HG02610 (cell line): Measurements from ENCODE around the gene FTO.

Source experiments
- ATAC-seq: cut with Tn5 transposase; IDR thresholded peaks from one replicate; pipeline ENCODE4 v1.9.1; 2021; ENCODE audit warnings: mild to moderate bottlenecking, moderate library complexity; ENCODE audit not compliant: unreplicated experiment

Gene FTO

DNA sequence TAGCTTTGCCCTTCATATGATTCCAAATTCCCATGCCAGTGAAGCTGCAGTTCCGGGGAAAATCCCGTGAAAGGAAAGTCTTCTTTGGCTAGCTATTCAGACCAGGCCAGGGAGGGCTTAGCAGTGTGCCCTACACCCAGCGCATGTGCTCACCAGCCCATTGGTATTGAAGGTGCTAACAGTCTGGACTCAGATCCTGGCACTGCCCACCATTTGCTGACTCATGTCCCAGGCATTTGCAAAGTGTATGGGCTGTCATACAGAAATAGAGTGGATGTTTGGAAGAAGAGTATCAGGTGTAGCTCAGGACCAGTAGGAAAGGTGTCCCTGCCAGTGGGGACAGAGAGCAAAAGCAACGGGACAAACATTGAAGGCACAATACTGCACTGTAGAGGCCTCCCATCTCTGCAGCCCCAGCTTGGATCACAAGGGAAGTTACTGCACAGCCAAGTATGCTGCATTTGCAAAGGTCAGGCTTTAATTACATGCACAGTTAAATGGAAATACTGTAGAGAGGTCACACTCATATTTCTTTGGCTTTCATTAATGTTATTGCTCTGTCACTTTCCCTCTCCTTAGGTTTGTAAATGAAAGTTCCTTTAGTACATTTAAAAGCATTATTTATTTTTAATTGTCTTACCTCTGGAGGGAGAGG, 362.6 kb downstream of the FTO start:
- no peak for ATAC-seq

DNA sequence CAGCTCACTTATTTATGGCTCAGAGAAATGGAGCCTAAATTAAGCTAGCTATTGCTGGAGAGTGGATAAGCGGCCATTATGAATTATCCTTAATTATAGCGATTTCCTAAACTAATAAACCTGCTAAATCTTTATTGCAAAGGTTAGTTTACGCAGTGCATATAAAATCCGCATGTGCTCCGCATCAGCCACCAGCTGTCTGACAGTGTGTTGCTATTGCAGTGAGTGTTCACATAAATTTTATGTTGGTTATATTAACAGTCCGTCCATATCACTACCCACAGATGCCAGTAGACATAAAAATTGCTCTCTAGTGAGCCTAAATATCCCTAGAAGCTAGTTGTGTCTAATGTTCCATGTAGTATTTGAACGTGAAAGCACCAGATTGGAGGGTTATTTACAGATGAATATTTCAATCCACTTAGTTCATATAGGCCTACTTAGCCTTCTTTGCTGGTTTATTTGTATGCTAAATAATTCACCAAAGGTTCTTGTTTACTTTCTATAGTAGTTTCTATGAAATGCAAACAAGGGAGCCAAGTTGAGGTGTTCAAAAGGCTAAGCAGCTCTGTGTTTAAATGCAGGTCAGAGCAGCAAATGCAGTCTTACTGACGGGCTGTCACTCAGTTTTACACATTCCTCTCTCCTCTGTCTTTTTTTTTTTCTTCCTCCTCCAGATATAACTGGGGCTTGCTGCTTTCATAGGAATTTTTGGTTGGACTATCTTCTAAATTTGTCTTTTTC, 363.5 kb downstream of the FTO start:
- ATAC-seq: no peak

DNA sequence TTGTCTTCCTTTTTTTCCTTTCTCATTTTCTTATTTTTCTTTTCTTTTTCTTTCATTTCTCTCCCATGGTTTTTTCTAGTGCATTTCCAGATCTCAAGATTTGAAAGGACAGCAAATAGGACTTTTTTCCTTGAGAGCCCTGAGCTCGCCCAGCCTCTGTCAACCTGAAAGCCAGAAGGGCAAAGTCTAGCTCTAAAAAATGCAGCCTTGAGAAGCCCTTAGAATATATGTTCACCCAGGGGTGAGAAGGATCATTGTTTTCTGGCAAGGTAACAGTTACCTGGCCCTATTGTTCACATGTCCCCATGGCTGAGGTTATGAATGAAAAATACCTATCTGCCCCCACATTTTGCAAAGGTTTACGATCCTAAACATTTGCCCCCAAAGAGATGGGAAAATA, 364.3 kb downstream of the FTO start:
- ATAC-seq: no peak

DNA sequence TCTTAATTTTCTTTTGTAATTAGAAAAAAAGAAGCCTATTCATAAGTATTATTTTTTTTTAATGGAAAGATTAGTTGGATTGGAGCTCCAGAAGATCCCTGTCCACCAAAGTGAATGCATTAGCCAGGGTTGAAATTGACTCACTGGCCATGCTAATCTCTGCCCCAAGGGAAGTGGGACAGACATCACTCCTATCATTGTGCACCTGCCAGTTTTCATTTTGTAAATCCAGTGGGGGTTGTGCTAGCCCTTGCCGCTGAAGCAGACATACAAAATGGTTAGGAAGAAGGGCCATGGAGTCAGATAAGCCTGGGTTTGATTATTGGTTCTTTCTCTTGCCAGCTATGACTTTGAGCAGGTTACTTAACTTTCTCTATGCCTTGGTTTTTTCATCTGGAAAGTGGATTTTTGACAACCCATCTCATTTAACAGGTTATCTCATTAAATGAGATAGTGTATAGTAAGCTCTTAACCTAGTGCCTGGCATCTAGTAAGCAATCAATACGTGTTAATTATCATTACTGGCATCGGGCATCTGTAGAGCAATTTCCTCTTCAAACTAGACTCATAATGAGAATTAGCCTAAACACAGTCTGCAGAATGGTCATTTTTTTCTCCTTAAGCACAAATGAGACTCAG, 365.8 kb downstream of the FTO start:
- no peak for ATAC-seq

- peak; percentile 54 for ATAC-seq
Measured at GRCh38 chr16:54070789-54071343, 366.9 kb downstream of the FTO start.

DNA sequence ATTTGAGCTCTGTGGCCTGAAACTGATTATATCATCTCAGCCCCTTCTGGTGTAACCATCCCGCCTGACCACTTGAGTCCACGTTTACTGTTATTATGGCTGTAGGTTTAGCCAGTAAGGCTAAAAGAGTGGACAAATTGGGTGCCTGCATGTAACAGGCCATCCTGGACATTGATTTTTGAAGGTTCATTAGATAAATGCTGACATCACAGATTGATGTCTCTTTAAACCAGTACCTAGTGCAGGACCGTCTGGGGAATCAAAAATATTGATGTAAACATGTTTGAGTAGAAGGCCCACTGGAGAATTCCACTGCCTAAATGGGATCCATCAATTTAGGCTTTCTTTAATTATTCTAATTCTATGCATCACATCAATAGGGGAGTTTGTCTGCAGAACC, 367.6 kb downstream of the FTO start:
- no peak for ATAC-seq

GRCh38 chr16:54072237-54072636, 368.3 kb downstream of the FTO start:
- no peak for ATAC-seq

DNA sequence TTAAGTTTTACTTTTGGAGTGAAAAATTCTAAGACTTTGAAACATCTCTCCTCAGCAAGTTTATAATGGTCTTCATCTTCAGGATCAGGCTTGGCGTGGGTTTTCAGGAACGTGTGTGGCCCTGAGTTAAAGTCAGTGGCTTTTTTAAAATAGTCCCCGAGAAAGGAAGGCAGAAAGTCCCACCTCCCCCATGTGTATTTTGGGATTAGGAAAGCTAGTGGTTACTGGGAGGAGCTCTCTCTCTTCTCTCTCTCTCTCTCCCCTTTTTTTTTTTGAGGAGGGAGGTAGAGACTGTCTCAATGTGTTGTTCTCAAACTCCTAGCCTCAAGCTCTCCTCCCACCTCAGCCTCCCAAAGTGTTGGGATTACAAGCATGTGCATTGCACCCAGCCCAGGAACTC, 369.4 kb downstream of the FTO start:
- no peak for ATAC-seq

GRCh38 chr16:54075446-54075845, 371.5 kb downstream of the FTO start:
- no peak for ATAC-seq

DNA sequence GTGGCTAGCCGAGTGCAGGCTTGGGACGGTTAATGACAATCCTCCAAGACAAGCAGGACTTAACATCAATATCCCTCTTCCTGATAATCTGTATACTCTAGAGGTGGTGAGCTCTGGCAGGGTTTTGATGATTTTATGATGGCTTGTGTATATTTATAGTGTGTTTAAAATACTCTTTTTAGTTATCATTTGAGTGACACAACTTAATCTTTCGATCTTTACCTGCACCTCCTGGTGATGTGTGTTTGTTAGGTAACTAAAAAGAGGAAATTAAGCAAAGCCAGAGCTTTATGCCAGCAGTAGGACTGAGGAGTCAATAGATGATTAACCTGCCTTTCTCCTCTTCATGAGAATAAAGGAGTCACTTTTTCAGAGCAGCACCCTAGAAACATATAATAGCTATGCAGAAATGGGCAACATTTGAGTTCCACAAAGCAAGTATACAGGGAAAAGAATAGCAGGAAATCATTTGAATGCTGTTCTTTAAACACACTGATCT, 372.1 kb downstream of the FTO start:
- ATAC-seq: no peak

GRCh38 chr16:54077050-54077821, 373.3 kb downstream of the FTO start:
- no peak for ATAC-seq

DNA sequence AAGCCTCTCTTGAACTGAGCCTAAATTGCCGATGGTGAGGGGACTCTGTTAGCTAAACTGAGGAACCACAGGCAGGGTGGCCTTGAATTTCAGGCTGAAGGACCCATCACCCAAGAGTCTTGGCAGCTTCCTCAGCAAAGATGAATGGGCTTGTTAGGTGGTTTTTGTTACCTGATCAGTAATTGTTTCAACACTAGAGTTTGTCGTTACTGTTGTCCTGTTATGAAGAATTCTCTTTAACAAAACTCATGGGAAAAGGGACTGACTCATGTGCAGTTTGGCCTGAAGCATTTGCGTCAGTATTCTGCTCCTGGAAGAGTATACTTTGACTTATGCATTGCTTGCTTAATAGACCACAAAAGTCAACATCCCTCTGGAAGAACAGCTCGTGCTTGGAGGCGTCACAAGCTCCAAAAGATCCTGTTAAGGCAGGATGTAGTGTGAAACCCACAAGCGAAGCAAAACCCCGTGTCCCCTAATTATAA, 376.6 kb downstream of the FTO start:
- ATAC-seq: no peak

- ATAC-seq: no peak
Measured at GRCh38 chr16:54086791-54087190, 382.8 kb downstream of the FTO start.

DNA sequence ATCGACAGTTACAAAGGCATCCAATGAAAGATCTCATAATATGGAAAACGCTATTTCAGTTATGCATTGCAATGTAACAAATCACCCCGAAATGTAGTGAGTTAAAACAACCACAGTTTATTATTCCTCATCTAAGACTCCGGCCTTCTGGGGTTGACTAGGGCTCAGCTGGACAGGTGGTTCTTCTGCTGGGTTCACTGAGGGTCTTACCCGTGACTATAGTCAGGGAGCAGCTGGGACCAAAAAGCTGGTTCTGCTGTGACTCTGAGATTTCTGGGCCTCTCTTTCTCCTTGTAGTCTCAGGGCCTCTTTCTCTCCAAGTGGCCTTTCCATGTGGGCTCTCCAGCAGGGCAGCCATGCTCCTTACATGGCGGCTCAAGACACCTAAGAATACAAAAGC, 386.6 kb downstream of the FTO start:
- ATAC-seq: no peak

GRCh38 chr16:54093281-54093680, 389.3 kb downstream of the FTO start:
- ATAC-seq: no peak

DNA sequence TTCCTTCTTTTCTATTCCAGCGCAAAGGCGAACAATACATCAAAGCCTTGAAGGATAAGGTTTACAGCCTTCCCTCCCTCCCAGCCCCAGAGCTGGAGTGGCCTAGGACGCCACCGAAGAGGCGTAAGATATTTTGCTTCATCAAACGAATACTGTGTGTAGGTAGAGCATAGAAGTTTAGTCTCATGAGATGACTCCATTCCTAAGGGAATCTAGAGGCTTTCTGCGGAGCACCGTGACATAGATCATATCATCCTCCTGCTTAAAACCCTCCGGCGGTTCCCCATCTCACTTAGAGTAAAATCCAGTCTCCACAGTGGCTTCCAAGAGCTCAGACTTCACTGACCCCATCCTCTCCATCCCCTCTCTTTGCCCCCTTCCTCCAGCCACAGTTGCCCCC, 390.7 kb downstream of the FTO start:
- ATAC-seq: no peak

DNA sequence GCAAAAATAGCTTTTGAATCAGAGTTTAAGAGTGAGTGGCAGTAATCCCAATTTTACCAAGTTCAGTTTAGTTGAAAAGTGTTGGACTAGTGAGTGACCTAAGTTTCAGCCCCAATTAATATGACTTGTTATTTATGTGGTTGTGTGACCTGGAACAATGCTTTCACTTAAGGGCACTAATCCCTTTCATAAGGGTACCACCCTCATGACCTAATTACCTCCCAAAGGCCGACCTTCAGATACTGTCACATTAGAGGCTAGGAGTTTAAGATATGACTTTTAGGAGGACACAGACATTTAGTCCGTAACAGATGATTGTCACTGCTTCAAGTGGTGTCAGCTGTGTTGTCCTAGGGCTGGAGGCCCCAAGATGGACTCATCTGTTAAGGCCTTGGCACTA, 392.7 kb downstream of the FTO start:
- ATAC-seq: no peak

DNA sequence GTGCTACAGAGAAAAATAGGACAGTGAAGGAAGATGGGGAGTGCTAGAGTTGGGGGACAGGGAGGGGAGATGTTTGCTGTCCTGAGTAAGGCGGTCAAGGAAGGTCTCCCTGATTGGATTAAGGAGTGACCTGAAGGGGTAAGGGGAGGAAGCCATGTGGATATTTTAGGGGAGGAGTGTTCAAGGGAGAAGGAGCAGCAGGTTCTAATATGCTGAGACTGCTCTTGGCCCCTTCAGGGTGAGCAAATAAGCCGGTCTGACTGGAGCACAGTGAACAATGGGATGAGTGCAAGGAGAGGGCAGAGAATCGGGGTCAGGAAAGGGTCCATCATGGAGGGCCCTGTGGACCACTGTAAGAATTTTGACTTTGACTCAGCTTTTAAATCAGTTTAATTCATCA, 393.8 kb downstream of the FTO start:
- ATAC-seq: no peak

DNA sequence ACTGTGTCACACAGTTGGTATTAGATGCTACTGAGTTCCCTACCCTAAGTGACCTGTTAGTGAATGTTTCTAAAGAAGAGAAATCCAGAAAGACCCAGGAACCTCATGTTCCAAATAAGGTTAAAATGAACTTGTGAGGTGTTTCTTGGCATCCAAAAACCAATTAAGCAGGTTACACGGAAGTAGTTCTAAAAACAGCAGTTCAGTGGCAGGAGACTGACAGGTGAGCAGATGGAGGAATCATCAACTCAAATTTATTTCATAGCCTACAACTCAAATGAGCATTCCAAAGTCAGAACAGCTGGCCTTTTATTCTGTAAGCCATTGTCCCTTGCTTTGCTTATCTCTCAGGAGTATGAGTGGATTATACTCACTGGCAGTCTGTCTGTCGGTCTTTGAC, 394.3 kb downstream of the FTO start:
- no peak for ATAC-seq

GRCh38 chr16:54099627-54100026, 395.7 kb downstream of the FTO start:
- ATAC-seq: no peak
